T-helper 1 cell treated with Interleukin-12 subunit alpha and Interleukin-12 subunit beta and Interleukin-4 antibody, amounts not matched to agents 30 μg/mL and 1 μg/mL, for 36 hours (primary cell): Measurements from ENCODE around the gene STX1B.
A peak's percentile ranks its signal among the peaks of the same experiment; 100 is the strongest.

Experiments used
- H3K27ac Mint-ChIP-seq: one replicate; pipeline ENCODE4 v1.8.0; 2021; ENCODE audit warnings: mild to moderate bottlenecking, mixed read lengths
- H3K27me3 Mint-ChIP-seq: one replicate; pipeline ENCODE4 v1.8.0; 2021; ENCODE audit warnings: low read depth, mixed read lengths
- H3K36me3 Mint-ChIP-seq: one replicate; pipeline ENCODE4 v1.8.0; 2021; ENCODE audit warnings: low read depth, mixed read lengths
- H3K4me1 Mint-ChIP-seq: one replicate; pipeline ENCODE4 v1.8.0; 2021; ENCODE audit warnings: low read depth, mixed read lengths
- H3K4me3 Mint-ChIP-seq: one replicate; pipeline ENCODE4 v1.8.0; 2021; ENCODE audit warnings: mild to moderate bottlenecking, moderate library complexity, mixed read lengths
- H3K9me3 Mint-ChIP-seq: one replicate; pipeline ENCODE4 v1.8.0; 2021; ENCODE audit warnings: mixed read lengths

STX1B gene

GRCh38 chr16:30995927-30996323 lies 14.5 kb downstream of the STX1B start:
- Mint-ChIP-seq H3K36me3 (no peaks in the 10 kb centered on the region), H3K4me3 (peak overlapping the region; percentile 56), H3K27me3 (no peaks in the 10 kb centered on the region), H3K9me3 (no peaks in the 10 kb centered on the region), H3K27ac (no peak overlapping the region), H3K4me1 (peaks cover 8% of the 10 kb centered on the region)

- no peak overlapping the region for H3K4me3 Mint-ChIP-seq
- H3K4me1 Mint-ChIP-seq = peaks cover 8% of the 10 kb centered on the region
- no peaks in the 10 kb centered on the region for H3K36me3 Mint-ChIP-seq
- no peaks in the 10 kb centered on the region for H3K27me3 Mint-ChIP-seq
- H3K27ac Mint-ChIP-seq = no peak overlapping the region
- no peaks in the 10 kb centered on the region for H3K9me3 Mint-ChIP-seq
Measured at GRCh38 chr16:30992931-30993816, 17.3 kb downstream of the STX1B start.

GRCh38 chr16:30992276-30992780 lies 18.1 kb downstream of the STX1B start:
- Mint-ChIP-seq H3K9me3 (no peaks in the 10 kb centered on the region), H3K4me1 (peaks cover 8% of the 10 kb centered on the region), H3K4me3 (no peak overlapping the region), H3K36me3 (no peaks in the 10 kb centered on the region), H3K27me3 (no peaks in the 10 kb centered on the region), H3K27ac (no peak overlapping the region)

- no peak overlapping the region for H3K4me3 Mint-ChIP-seq
- H3K4me1 Mint-ChIP-seq = peaks cover 2% of the 10 kb centered on the region
- H3K27ac Mint-ChIP-seq = peak overlapping the region; percentile 26
- no peaks in the 10 kb centered on the region for H3K36me3 Mint-ChIP-seq
- H3K27me3 Mint-ChIP-seq = no peaks in the 10 kb centered on the region
- no peaks in the 10 kb centered on the region for H3K9me3 Mint-ChIP-seq
Measured at GRCh38 chr16:30991052-30991451, 19.4 kb downstream of the STX1B start.

GRCh38 chr16:30990105-30990504 lies 20.3 kb downstream of the STX1B start:
- H3K4me1 Mint-ChIP-seq = peaks cover 5% of the 10 kb centered on the region
- H3K36me3 Mint-ChIP-seq = no peaks in the 10 kb centered on the region
- H3K9me3 Mint-ChIP-seq = no peaks in the 10 kb centered on the region
- H3K27me3 Mint-ChIP-seq = no peaks in the 10 kb centered on the region
- H3K4me3 Mint-ChIP-seq = no peak overlapping the region
- H3K27ac Mint-ChIP-seq = no peak overlapping the region

GRCh38 chr16:30989469-30990047 lies 20.9 kb downstream of the STX1B start:
- Mint-ChIP-seq H3K27me3 (no peaks in the 10 kb centered on the region), H3K9me3 (no peaks in the 10 kb centered on the region), H3K36me3 (no peaks in the 10 kb centered on the region), H3K4me1 (peaks cover 5% of the 10 kb centered on the region), H3K4me3 (no peak overlapping the region), H3K27ac (no peak overlapping the region)

GRCh38 chr16:30987581-30988190 lies 22.8 kb downstream of the STX1B start:
- H3K27ac Mint-ChIP-seq = no peak overlapping the region
- no peaks in the 10 kb centered on the region for H3K9me3 Mint-ChIP-seq
- peaks cover 8% of the 10 kb centered on the region for H3K36me3 Mint-ChIP-seq
- no peak overlapping the region for H3K4me3 Mint-ChIP-seq
- no peaks in the 10 kb centered on the region for H3K27me3 Mint-ChIP-seq
- H3K4me1 Mint-ChIP-seq = peaks cover 5% of the 10 kb centered on the region

GRCh38 chr16:30986129-30986991 lies 24.1 kb downstream of the STX1B start:
- Mint-ChIP-seq H3K36me3 (peaks cover 10% of the 10 kb centered on the region), H3K27ac (no peak overlapping the region), H3K9me3 (no peaks in the 10 kb centered on the region), H3K27me3 (no peaks in the 10 kb centered on the region), H3K4me1 (peaks cover 4% of the 10 kb centered on the region), H3K4me3 (no peak overlapping the region)

GRCh38 chr16:30985401-30986128 lies 24.9 kb downstream of the STX1B start:
- Mint-ChIP-seq H3K4me1 (peaks cover 4% of the 10 kb centered on the region), H3K9me3 (no peaks in the 10 kb centered on the region), H3K27me3 (no peaks in the 10 kb centered on the region), H3K36me3 (peaks cover 13% of the 10 kb centered on the region), H3K4me3 (peak overlapping the region; percentile 37), H3K27ac (no peak overlapping the region)

GRCh38 chr16:30984669-30985400 lies 25.6 kb downstream of the STX1B start, which contains the start of gene HSD3B7:
HSD3B7 (plus strand) TSS chr16:30985207; CDS start chr16:30985659, 452 bp downstream.
- Mint-ChIP-seq H3K4me1 (peaks cover 4% of the 10 kb centered on the region), H3K27me3 (no peaks in the 10 kb centered on the region), H3K27ac (no peak within 1 kb of the TSS), H3K4me3 (peak within 1 kb of the TSS; percentile 37), H3K36me3 (peaks cover 15% of the 10 kb centered on the region), H3K9me3 (no peaks in the 10 kb centered on the region)

GRCh38 chr16:30983898-30984610 lies 26.4 kb downstream of the STX1B start:
- H3K27ac Mint-ChIP-seq = no peak overlapping the region
- H3K36me3 Mint-ChIP-seq = peaks cover 15% of the 10 kb centered on the region
- H3K27me3 Mint-ChIP-seq = no peaks in the 10 kb centered on the region
- H3K4me1 Mint-ChIP-seq = peaks cover 4% of the 10 kb centered on the region
- H3K9me3 Mint-ChIP-seq = no peaks in the 10 kb centered on the region
- no peak overlapping the region for H3K4me3 Mint-ChIP-seq

GRCh38 chr16:30983289-30983889 lies 27.0 kb downstream of the STX1B start:
- Mint-ChIP-seq H3K4me3 (no peak overlapping the region), H3K27ac (no peak overlapping the region), H3K4me1 (peaks cover 4% of the 10 kb centered on the region), H3K36me3 (peaks cover 20% of the 10 kb centered on the region), H3K27me3 (no peaks in the 10 kb centered on the region), H3K9me3 (no peaks in the 10 kb centered on the region)
